CD14-positive monocyte (primary cell): ENCODE measurements around the gene TSHZ2. TPM values are rescaled to one million over a fixed set of nuclear protein-coding genes. Genes with fewer than 3 reads are reported as not detected.

Experiments used
- DNase-seq, 3 donors: peaks; one replicate each; pipeline ENCODE4 v3.0.0-alpha.2; 2011 to 2022
- H2AFZ ChIP-seq: 2 replicates; pipeline ENCODE4 v1.6.0; 2012; ENCODE audit warnings: mild to moderate bottlenecking, low read depth, low read length, inconsistent platforms; ENCODE audit not compliant: insufficient read depth, poor library complexity, severe bottlenecking
- H3K27ac ChIP-seq, 2 donors: 1 replicate in 1 of 2; 2 replicates in 1 of 2; pipeline ENCODE4 v1.5.1; 2012 to 2013; ENCODE audit warnings: low read length in 2 of 2, control low read depth in 1 of 2, inconsistent platforms in 1 of 2, low read depth in 1 of 2, mild to moderate bottlenecking in 1 of 2
- H3K27me3 ChIP-seq, 2 donors: one replicate each; pipeline versions ENCODE4 v1.6.0 to v1.6.1; 2011 to 2013; ENCODE audit warnings: low read length in 2 of 2; ENCODE audit not compliant: control insufficient read depth in 2 of 2, insufficient read depth in 2 of 2
- H3K36me3 ChIP-seq, 2 donors: replicated peaks in 1 of 2; 1 replicate in 1 of 2; 2 replicates in 1 of 2; pipeline versions ENCODE4 v1.5.1 to v1.6.1; 2012 to 2013; ENCODE audit warnings: low read length in 2 of 2, control low read depth in 1 of 2, inconsistent platforms in 1 of 2, mild to moderate bottlenecking in 1 of 2; ENCODE audit not compliant: insufficient read depth in 2 of 2, control insufficient read depth in 1 of 2
- H3K4me1 ChIP-seq, 2 donors: 1 replicate in 1 of 2; 2 replicates in 1 of 2; pipeline versions ENCODE4 v1.5.1 to v1.6.1; 2012 to 2013; ENCODE audit warnings: low read length in 2 of 2, control low read depth in 1 of 2, inconsistent platforms in 1 of 2, mild to moderate bottlenecking in 1 of 2, moderate library complexity in 1 of 2; ENCODE audit not compliant: insufficient read depth in 2 of 2, control insufficient read depth in 1 of 2
- H3K4me2 ChIP-seq: replicated peaks from 2 replicates; pipeline ENCODE3; 2012; ENCODE audit warnings: low read length, moderate library complexity, mild to moderate bottlenecking; ENCODE audit not compliant: poor library complexity, severe bottlenecking; ENCODE audit errors: extremely low read depth
- H3K4me3 ChIP-seq, 3 experiments: fragments of 200-600 bp in 1 of 3; sonication (generic) in 1 of 3; replicated peaks in 1 of 3; 1 replicate in 2 of 3; 2 replicates in 1 of 3; pipeline ENCODE4 v1.5.1; 2011 to 2013; ENCODE audit warnings: low read length in 3 of 3, mild to moderate bottlenecking in 3 of 3, control low read depth in 2 of 3, low read depth in 2 of 3, inconsistent platforms in 1 of 3, moderate library complexity in 1 of 3
- H3K79me2 ChIP-seq: 2 replicates; pipeline ENCODE4 v1.6.0; 2012; ENCODE audit warnings: mild to moderate bottlenecking, control low read depth, inconsistent platforms, low read length, moderate library complexity; ENCODE audit not compliant: insufficient read depth
- H3K9ac ChIP-seq: 2 replicates; pipeline ENCODE4 v1.6.0; 2017; ENCODE audit warnings: low read length, mild to moderate bottlenecking; ENCODE audit not compliant: insufficient read depth, poor library complexity, severe bottlenecking
- H3K9me3 ChIP-seq, 2 donors: replicated peaks in 1 of 2; 1 replicate in 1 of 2; 2 replicates in 1 of 2; pipeline versions ENCODE4 v1.5.1 to v1.6.1; 2012 to 2013; ENCODE audit warnings: low read length in 2 of 2, control low read depth in 1 of 2; ENCODE audit not compliant: control insufficient read depth in 1 of 2, insufficient read depth in 1 of 2
- H4K20me1 ChIP-seq: 2 replicates; pipeline ENCODE4 v1.6.0; 2012; ENCODE audit warnings: mild to moderate bottlenecking, low read length, control low read depth, moderate library complexity; ENCODE audit not compliant: insufficient read depth
- H3K27ac Mint-ChIP-seq, 7 donors: one replicate each; pipeline ENCODE4 v1.8.0; 2020; ENCODE audit warnings: mild to moderate bottlenecking in 7 of 7, mixed read lengths in 7 of 7, moderate library complexity in 6 of 7, inconsistent platforms in 2 of 7
- H3K27me3 Mint-ChIP-seq, 3 donors: one replicate each; pipeline ENCODE4 v1.8.0; 2021 to 2022; ENCODE audit warnings: low read depth in 3 of 3, mild to moderate bottlenecking in 3 of 3, mixed read lengths in 3 of 3, moderate library complexity in 3 of 3, inconsistent platforms in 1 of 3
- H3K36me3 Mint-ChIP-seq, 2 donors: one replicate each; pipeline ENCODE4 v1.8.0; 2020; ENCODE audit warnings: mixed read lengths in 2 of 2, inconsistent platforms in 1 of 2, mild to moderate bottlenecking in 1 of 2
- H3K4me1 Mint-ChIP-seq: one replicate; pipeline ENCODE4 v1.8.0; 2020; ENCODE audit warnings: mild to moderate bottlenecking, mixed read lengths
- H3K4me3 Mint-ChIP-seq, 2 donors: one replicate each; pipeline ENCODE4 v1.8.0; 2020; ENCODE audit warnings: mild to moderate bottlenecking in 2 of 2, mixed read lengths in 2 of 2, moderate library complexity in 1 of 2
- H3K9me3 Mint-ChIP-seq, 7 donors: one replicate each; pipeline ENCODE4 v1.8.0; 2020 to 2022; ENCODE audit warnings: mixed read lengths in 7 of 7, mild to moderate bottlenecking in 6 of 7, moderate library complexity in 6 of 7, inconsistent platforms in 2 of 7
- WGBS: methylation state at CpG from one replicate; pipeline ENCODE4 v1.1.5; 2013; ENCODE audit warnings: missing lambda C conversion rate; ENCODE audit not compliant: insufficient coverage; 5-methylcytosine and 5-hydroxymethylcytosine counted together
- intact Hi-C, 2 donors: fragments of 100-400 bp; cut with micrococcal nuclease; formaldehyde crosslinking; loops; one replicate each; pipeline versions ENCODE4 v1.15.0 to v1.15.1; 2023
- polyA plus RNA-seq, 3 donors: library from polyadenylated mRNA; depleted of rRNA in 1 of 3; unstranded in 2 of 3; stranded (reverse) in 1 of 3; fragments of 300-500 nt in 2 of 3; fragments of >200 nt in 1 of 3; fragmentation: Illumina TruSeq in 2 of 3; gene quantifications; 1 replicate in 2 of 3; 2 replicates in 1 of 3; pipeline ENCODE4 v1.2.3, GENCODE V29; 2012 to 2021
- TF ChIP-seq, protein P1 (sequence below): fragments of 200-600 bp; IDR thresholded peaks from one replicate; pipeline ENCODE4 v1.8.0; 2022; ENCODE audit warnings: antibody characterized with exemption, mild to moderate bottlenecking

The TSHZ2 gene
- polyA plus RNA-seq, 3 donors, result not detected

DNA sequence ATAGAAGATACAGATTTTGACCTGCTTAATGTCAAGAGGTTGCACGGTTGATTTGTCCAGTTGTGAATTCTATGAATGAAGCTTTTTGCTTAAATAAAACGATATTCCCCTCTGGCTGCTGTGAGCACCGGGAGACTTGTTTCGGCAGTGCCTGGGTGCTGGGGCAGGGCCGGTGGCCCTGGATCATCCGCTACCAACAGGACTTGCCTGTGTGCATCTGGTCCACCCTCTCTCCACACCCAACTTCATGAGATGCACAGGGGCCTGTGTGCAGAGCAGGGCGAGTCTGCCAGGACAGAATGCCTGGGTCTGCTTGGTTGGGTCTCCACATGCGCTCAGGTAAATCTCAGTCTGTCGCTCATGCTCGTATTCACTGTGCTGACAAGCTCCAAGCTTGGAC is 65.5 kb downstream of the TSHZ2 start:
- WGBS, result 97% methylated on average over 10 of the region's 10 CpGs
- no peak overlapping the region for H3K27ac Mint-ChIP-seq
- no peaks in the 10 kb centered on the region for H3K9me3 ChIP-seq
- TF ChIP-seq, protein P1, sequence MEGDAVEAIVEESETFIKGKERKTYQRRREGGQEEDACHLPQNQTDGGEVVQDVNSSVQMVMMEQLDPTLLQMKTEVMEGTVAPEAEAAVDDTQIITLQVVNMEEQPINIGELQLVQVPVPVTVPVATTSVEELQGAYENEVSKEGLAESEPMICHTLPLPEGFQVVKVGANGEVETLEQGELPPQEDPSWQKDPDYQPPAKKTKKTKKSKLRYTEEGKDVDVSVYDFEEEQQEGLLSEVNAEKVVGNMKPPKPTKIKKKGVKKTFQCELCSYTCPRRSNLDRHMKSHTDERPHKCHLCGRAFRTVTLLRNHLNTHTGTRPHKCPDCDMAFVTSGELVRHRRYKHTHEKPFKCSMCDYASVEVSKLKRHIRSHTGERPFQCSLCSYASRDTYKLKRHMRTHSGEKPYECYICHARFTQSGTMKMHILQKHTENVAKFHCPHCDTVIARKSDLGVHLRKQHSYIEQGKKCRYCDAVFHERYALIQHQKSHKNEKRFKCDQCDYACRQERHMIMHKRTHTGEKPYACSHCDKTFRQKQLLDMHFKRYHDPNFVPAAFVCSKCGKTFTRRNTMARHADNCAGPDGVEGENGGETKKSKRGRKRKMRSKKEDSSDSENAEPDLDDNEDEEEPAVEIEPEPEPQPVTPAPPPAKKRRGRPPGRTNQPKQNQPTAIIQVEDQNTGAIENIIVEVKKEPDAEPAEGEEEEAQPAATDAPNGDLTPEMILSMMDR, result no peak
- no peak overlapping the region for H3K4me2 ChIP-seq
- no peak overlapping the region for H3K4me3 ChIP-seq
- H3K4me1 Mint-ChIP-seq, result no peaks in the 10 kb centered on the region
- no peak overlapping the region for H3K9ac ChIP-seq
- H3K36me3 Mint-ChIP-seq, result no peaks in the 10 kb centered on the region
- H3K79me2 ChIP-seq, result no peaks in the 10 kb centered on the region
- H3K4me1 ChIP-seq, result no peaks in the 10 kb centered on the region
- no peak overlapping the region for H3K4me3 Mint-ChIP-seq
- intact Hi-C loops, result no loop called here
- H2AFZ ChIP-seq, result no peak overlapping the region
- H3K27me3 Mint-ChIP-seq, result peaks cover 0 to 2% (median 1%) of the 10 kb centered on the region in 3 donors
- H4K20me1 ChIP-seq, result no peaks in the 10 kb centered on the region
- H3K9me3 Mint-ChIP-seq, result peaks cover 0 to 4% (median 0%) of the 10 kb centered on the region in 7 donors
- DNase-seq, result no peak
- H3K36me3 ChIP-seq, result no peaks in the 10 kb centered on the region
- no peak overlapping the region for H3K27ac ChIP-seq
- no peaks in the 10 kb centered on the region for H3K27me3 ChIP-seq

DNA sequence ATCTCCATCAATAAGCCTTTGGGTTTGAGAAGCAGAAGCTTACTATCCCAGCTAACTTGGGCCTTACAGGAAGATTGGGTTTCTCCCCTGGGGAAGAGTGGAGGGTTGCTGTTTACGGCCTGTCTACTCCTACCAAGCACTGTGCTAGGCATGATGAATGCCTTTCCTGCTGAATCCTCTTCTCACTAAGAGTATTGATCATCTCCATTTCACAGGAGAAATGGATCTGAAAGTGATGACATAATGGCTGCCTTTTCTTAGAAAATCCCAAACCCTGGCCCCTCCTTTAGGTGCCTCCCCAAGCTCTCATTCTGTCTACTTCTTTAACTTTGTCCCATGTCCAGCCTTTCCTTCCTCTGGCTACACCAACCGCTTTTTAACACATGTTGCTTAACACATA is 66.1 kb downstream of the TSHZ2 start:
- Histone ChIP-seq H3K9ac (no peak overlapping the region), H3K4me2 (no peak overlapping the region), H3K4me3 (no peak overlapping the region), H4K20me1 (no peaks in the 10 kb centered on the region), H3K27ac (no peak overlapping the region), H3K27me3 (no peaks in the 10 kb centered on the region), H3K79me2 (no peaks in the 10 kb centered on the region), H2AFZ (no peak overlapping the region), H3K9me3 (no peaks in the 10 kb centered on the region), H3K4me1 (no peaks in the 10 kb centered on the region), H3K36me3 (no peaks in the 10 kb centered on the region)
- H3K4me1 Mint-ChIP-seq, result no peaks in the 10 kb centered on the region
- TF ChIP-seq, protein P1, result no peak
- H3K36me3 Mint-ChIP-seq, result no peaks in the 10 kb centered on the region
- H3K4me3 Mint-ChIP-seq, result no peak overlapping the region
- DNase-seq, result no peak
- no peak overlapping the region for H3K27ac Mint-ChIP-seq
- WGBS, result no CpG with 5 or more reads among the region's 2 CpGs
- H3K9me3 Mint-ChIP-seq, result peaks cover 0 to 4% (median 0%) of the 10 kb centered on the region in 7 donors
- intact Hi-C loops, result no loop called here
- peaks cover 0 to 2% (median 1%) of the 10 kb centered on the region in 3 donors for H3K27me3 Mint-ChIP-seq
